IMR-90 (cell line): Measurements from ENCODE around the gene MCTP1. TPM values are rescaled to one million over a fixed set of nuclear protein-coding genes. Genes with fewer than 3 reads are reported as not detected.

Experiments used
- ATAC-seq: fragments of 200-7000 bp; cut with Tn5 transposase; 2 replicates; pipeline ENCODE4 v1.9.1; 2020; ENCODE audit warnings: low read depth, mild to moderate bottlenecking, moderate library complexity
- BruUV-seq: library from RNA; stranded (reverse); fragments of 400-500 nt; replicated peaks from 2 replicates; lab custom pipeline; 2021; lab: Mats Ljungman, UMichigan
- CTCF ChIA-PET: fragments of 300-600 bp; formaldehyde crosslinking; extraction: SDS; loops from one replicate; lab custom pipeline; 2021; ENCODE audit warnings: antibody characterized with exemption; lab: Yijun Ruan, JAX
- POLR2A ChIA-PET: fragments of 300-600 bp; sonication (Branson Sonifier 250); formaldehyde crosslinking; loops from one replicate; lab custom pipeline; 2022; ENCODE audit warnings: antibody characterized with exemption; ENCODE audit not compliant: unreplicated experiment; lab: Charles Lee
- DNase-seq: peaks from one replicate; pipeline ENCODE4 v3.0.0; 2013
- H2AFZ ChIP-seq: replicated peaks from 2 replicates; pipeline ENCODE3; 2013; ENCODE audit warnings: low read length, mild to moderate bottlenecking; ENCODE audit not compliant: poor library complexity
- H2AK5ac ChIP-seq: 2 replicates; pipeline ENCODE4 v1.6.1; 2013; ENCODE audit warnings: low read depth, low read length, inconsistent platforms
- H2AK9ac ChIP-seq: replicated peaks from 2 replicates; pipeline ENCODE3; 2013; ENCODE audit warnings: mild to moderate bottlenecking, low read depth, low read length, moderate library complexity; ENCODE audit not compliant: poor library complexity
- H2BK120ac ChIP-seq: 2 replicates; pipeline ENCODE4 v1.6.1; 2013; ENCODE audit warnings: low read depth, low read length, inconsistent platforms
- H2BK15ac ChIP-seq: 3 replicates; pipeline ENCODE4 v1.6.1; 2013; ENCODE audit warnings: low read depth, low read length, inconsistent platforms
- H2BK20ac ChIP-seq: 2 replicates; pipeline ENCODE4 v1.6.1; 2013; ENCODE audit warnings: low read depth, mild to moderate bottlenecking, inconsistent platforms, low read length, moderate library complexity
- H2BK5ac ChIP-seq: 2 replicates; pipeline ENCODE4 v1.6.1; 2013; ENCODE audit warnings: mild to moderate bottlenecking, low read depth, low read length, inconsistent platforms; ENCODE audit not compliant: poor library complexity, severe bottlenecking
- H3K14ac ChIP-seq: replicated peaks from 2 replicates; pipeline ENCODE4 v1.6.1; 2013; ENCODE audit warnings: low read depth, low read length, inconsistent platforms
- H3K18ac ChIP-seq: 2 replicates; pipeline ENCODE4 v1.6.1; 2013; ENCODE audit warnings: low read depth, low read length, control low read depth
- H3K23ac ChIP-seq: 2 replicates; pipeline ENCODE4 v1.6.1; 2013; ENCODE audit warnings: low read depth, low read length, inconsistent platforms
- H3K27ac ChIP-seq: 2 replicates; pipeline ENCODE4 v1.5.1; 2013; ENCODE audit warnings: mild to moderate bottlenecking, control low read depth, low read length; ENCODE audit not compliant: insufficient read depth
- H3K27me3 ChIP-seq: 2 replicates; pipeline ENCODE4 v1.6.1; 2013; ENCODE audit warnings: low read length; ENCODE audit not compliant: control insufficient read depth, insufficient read depth
- H3K36me3 ChIP-seq: 2 replicates; pipeline ENCODE4 v1.6.1; 2013; ENCODE audit warnings: low read length, mixed read lengths; ENCODE audit not compliant: control insufficient read depth, insufficient read depth
- H3K4ac ChIP-seq: 2 replicates; pipeline ENCODE4 v1.6.1; 2013; ENCODE audit warnings: low read depth, low read length, inconsistent platforms
- H3K4me1 ChIP-seq: 2 replicates; pipeline ENCODE4 v1.6.1; 2013; ENCODE audit warnings: low read length, mixed read lengths; ENCODE audit not compliant: control insufficient read depth, insufficient read depth
- H3K4me2 ChIP-seq: 2 replicates; pipeline ENCODE4 v1.6.1; 2013; ENCODE audit warnings: low read depth, mild to moderate bottlenecking, control low read depth, low read length, moderate library complexity
- H3K4me3 ChIP-seq: 2 replicates; pipeline ENCODE4 v1.5.1; 2013; ENCODE audit warnings: low read depth, mild to moderate bottlenecking, control low read depth, low read length, moderate library complexity; ENCODE audit not compliant: insufficient read depth
- H3K56ac ChIP-seq: 2 replicates; pipeline ENCODE4 v1.6.1; 2013; ENCODE audit warnings: low read length, inconsistent platforms; ENCODE audit not compliant: insufficient read depth; ENCODE audit errors: extremely low read depth
- H3K79me1 ChIP-seq, 2 experiments: 2 replicates each; pipeline ENCODE4 v1.6.1; 2013; ENCODE audit warnings: low read length in 2 of 2, inconsistent platforms in 1 of 2, low read depth in 1 of 2
- H3K9ac ChIP-seq: 2 replicates; pipeline ENCODE4 v1.6.1; 2013; ENCODE audit warnings: low read depth, low read length, control low read depth
- H3K9me1 ChIP-seq: 2 replicates; pipeline ENCODE4 v1.6.1; 2013; ENCODE audit warnings: low read length, inconsistent platforms; ENCODE audit not compliant: insufficient read depth
- H3K9me3 ChIP-seq: 2 replicates; pipeline ENCODE4 v1.6.1; 2013; ENCODE audit warnings: low read length; ENCODE audit not compliant: control insufficient read depth, insufficient read depth
- H4K20me1 ChIP-seq: 2 replicates; pipeline ENCODE4 v1.6.1; 2013; ENCODE audit warnings: low read length, inconsistent platforms; ENCODE audit not compliant: insufficient read depth
- H4K5ac ChIP-seq: 2 replicates; pipeline ENCODE4 v1.6.1; 2013; ENCODE audit warnings: mild to moderate bottlenecking, low read depth, low read length, control low read depth
- H4K8ac ChIP-seq, 2 experiments: 2 replicates each; pipeline ENCODE4 v1.6.1; 2013; ENCODE audit warnings: low read depth in 2 of 2, low read length in 2 of 2, control low read depth in 1 of 2, inconsistent platforms in 1 of 2
- H4K91ac ChIP-seq: 2 replicates; pipeline ENCODE4 v1.6.1; 2013; ENCODE audit warnings: low read depth, low read length, inconsistent platforms; ENCODE audit not compliant: insufficient read depth
- BHLHE40 ChIP-seq: fragments of 150-350 bp; IDR thresholded peaks from 2 replicates; pipeline ENCODE4 v1.6.1; 2016; ENCODE audit warnings: mild to moderate bottlenecking, low read depth, low read length
- CHD1 ChIP-seq: IDR thresholded peaks from 2 replicates; pipeline ENCODE4 v1.6.1; 2012; ENCODE audit warnings: low read depth, low read length, improper control_type of control experiment
- FOS ChIP-seq: fragments of 150-350 bp; IDR thresholded peaks from 2 replicates; pipeline ENCODE4 v1.6.1; 2016; ENCODE audit warnings: low read depth, low read length
- MAZ ChIP-seq: IDR thresholded peaks from 2 replicates; pipeline ENCODE4 v1.6.1; 2012; ENCODE audit warnings: low read depth, mild to moderate bottlenecking, low read length, improper control_type of control experiment, moderate library complexity, borderline replicate concordance
- MXI1 ChIP-seq: IDR thresholded peaks from 2 replicates; pipeline ENCODE4 v1.6.1; 2012; ENCODE audit warnings: low read depth, mild to moderate bottlenecking, low read length, moderate library complexity, borderline replicate concordance
- NFE2L2 ChIP-seq: fragments of 150-350 bp; IDR thresholded peaks from 2 replicates; pipeline ENCODE4 v1.6.1; 2016; ENCODE audit warnings: low read depth, mild to moderate bottlenecking, low read length
- POLR2A ChIP-seq: IDR thresholded peaks from 2 replicates; pipeline ENCODE4 v1.6.1; 2012; ENCODE audit warnings: mild to moderate bottlenecking, low read depth, low read length
- RAD21 ChIP-seq: IDR thresholded peaks from 2 replicates; pipeline ENCODE4 v1.6.1; 2012; ENCODE audit warnings: low read length, improper control_type of control experiment
- RCOR1 ChIP-seq: IDR thresholded peaks from 2 replicates; pipeline ENCODE4 v1.6.1; 2012; ENCODE audit warnings: mild to moderate bottlenecking, low read length, improper control_type of control experiment; ENCODE audit not compliant: insufficient replicate concordance
- RFX5 ChIP-seq: IDR thresholded peaks from 2 replicates; pipeline ENCODE4 v1.8.0; 2012; ENCODE audit warnings: low read depth, mild to moderate bottlenecking, low read length, moderate library complexity
- SMC3 ChIP-seq: fragments of 150-350 bp; IDR thresholded peaks from 2 replicates; pipeline ENCODE4 v1.6.1; 2016; ENCODE audit warnings: low read depth, mild to moderate bottlenecking, antibody characterized with exemption, low read length, moderate library complexity
- WGBS, 2 experiments: methylation state at CpG; one replicate each; pipeline versions ENCODE4 v1.1.5 to v1.1.7; 2013; ENCODE audit warnings: missing lambda C conversion rate in 2 of 2; ENCODE audit not compliant: insufficient read length in 1 of 2; ENCODE audit errors: extremely low coverage in 2 of 2; 5-methylcytosine and 5-hydroxymethylcytosine counted together
- dilution Hi-C: fragments of 300-500 bp; cut with HindIII; formaldehyde crosslinking; loops from one replicate; pipeline ENCODE4 v1.14.3; 2018; ENCODE audit warnings: low sequenced_read_pairs; ENCODE audit not compliant: unreplicated experiment
- in situ Hi-C: fragments of 300-500 bp; cut with MboI; formaldehyde crosslinking; loops from 3 replicates; pipeline ENCODE4 v1.14.3; 2019; ENCODE audit warnings: low sequenced_read_pairs, inconsistent platforms, mixed read lengths
- intact Hi-C: fragments of 100-400 bp; cut with micrococcal nuclease; formaldehyde crosslinking; loops from 2 replicates; pipeline ENCODE4 v1.10.0; 2022
- polyA plus RNA-seq, 3 experiments: library from polyadenylated mRNA; depleted of rRNA; stranded (reverse); fragments of >200 nt; gene quantifications; 2 replicates each; pipeline ENCODE4 v1.2.3, GENCODE V29; 2012; ENCODE audit warnings: low replicate concordance in 1 of 3
- total RNA-seq: library from RNA; depleted of rRNA; stranded (reverse); fragments of >200 nt; gene quantifications from 2 replicates; pipeline ENCODE4 v1.2.3, GENCODE V29; 2012
- TF ChIP-seq, protein P1 (sequence below): conservative IDR thresholded peaks from 2 replicates; pipeline ENCODE4 v1.5.1; 2012; ENCODE audit warnings: mild to moderate bottlenecking, low read depth, low read length, improper control_type of control experiment
- TF ChIP-seq, protein P2 (sequence below): fragments of 150-350 bp; IDR thresholded peaks from 2 replicates; pipeline ENCODE4 v1.6.1; 2017; ENCODE audit warnings: mild to moderate bottlenecking, antibody characterized with exemption, low read length, low read depth

Gene MCTP1
- total and polyA plus RNA-seq, 2 of the 4 experiments (the other 2 are of a cell fraction) = 0.21 TPM; not detected in 1

DNA sequence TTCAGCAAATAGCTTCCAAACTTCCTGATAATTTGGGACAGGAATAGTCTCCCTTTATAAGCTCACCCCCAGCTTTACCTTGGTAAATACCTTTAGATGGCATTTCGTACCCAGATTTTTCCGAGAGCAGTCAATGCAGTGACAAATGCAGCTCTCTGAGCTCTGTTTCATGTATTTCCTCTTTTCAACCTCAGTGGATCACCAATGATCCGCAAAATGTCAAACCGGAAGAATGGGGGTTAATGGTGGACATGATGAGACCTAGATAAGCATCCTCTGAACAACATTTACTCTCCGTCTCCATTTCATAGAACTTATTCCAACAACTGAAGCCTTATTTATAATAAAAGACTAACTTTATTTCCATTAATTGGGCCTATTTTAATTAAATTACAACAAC lies 227.3 kb downstream of the MCTP1 start:
- dilution Hi-C loops = no loop called here
- Histone ChIP-seq H3K23ac (no peak overlapping the region), H4K20me1 (no peaks in the 10 kb centered on the region), H3K4me3 (no peak overlapping the region), H3K36me3 (no peaks in the 10 kb centered on the region), H3K18ac (no peak overlapping the region), H3K56ac (no peak overlapping the region), H3K9ac (no peak overlapping the region), H4K5ac (no peak overlapping the region), H3K9me1 (no peaks in the 10 kb centered on the region), H3K14ac (no peak overlapping the region), H2AK5ac (no peak overlapping the region), H2AFZ (no peak overlapping the region), H3K9me3 (no peaks in the 10 kb centered on the region), H3K4me2 (no peak overlapping the region), H2BK15ac (no peak overlapping the region), H2AK9ac (no peak overlapping the region), H3K79me1 (no peaks in the 10 kb centered on the region), H3K27ac (no peak overlapping the region), H3K4me1 (no peaks in the 10 kb centered on the region), H2BK120ac (no peak overlapping the region), H2BK20ac (no peak overlapping the region), H2BK5ac (no peak overlapping the region), H3K27me3 (no peaks in the 10 kb centered on the region), H4K8ac (no peak overlapping the region), H3K4ac (no peak overlapping the region), H4K91ac (no peak overlapping the region)
- intact Hi-C loops = no loop called here
- TF ChIP-seq POLR2A (no peak), RFX5 (no peak), MAZ (no peak), BHLHE40 (no peak), MXI1 (no peak), SMC3 (no peak), RAD21 (no peak), FOS (no peak), NFE2L2 (no peak), RCOR1 (no peak), CHD1 (no peak)
- TF ChIP-seq, protein P1, sequence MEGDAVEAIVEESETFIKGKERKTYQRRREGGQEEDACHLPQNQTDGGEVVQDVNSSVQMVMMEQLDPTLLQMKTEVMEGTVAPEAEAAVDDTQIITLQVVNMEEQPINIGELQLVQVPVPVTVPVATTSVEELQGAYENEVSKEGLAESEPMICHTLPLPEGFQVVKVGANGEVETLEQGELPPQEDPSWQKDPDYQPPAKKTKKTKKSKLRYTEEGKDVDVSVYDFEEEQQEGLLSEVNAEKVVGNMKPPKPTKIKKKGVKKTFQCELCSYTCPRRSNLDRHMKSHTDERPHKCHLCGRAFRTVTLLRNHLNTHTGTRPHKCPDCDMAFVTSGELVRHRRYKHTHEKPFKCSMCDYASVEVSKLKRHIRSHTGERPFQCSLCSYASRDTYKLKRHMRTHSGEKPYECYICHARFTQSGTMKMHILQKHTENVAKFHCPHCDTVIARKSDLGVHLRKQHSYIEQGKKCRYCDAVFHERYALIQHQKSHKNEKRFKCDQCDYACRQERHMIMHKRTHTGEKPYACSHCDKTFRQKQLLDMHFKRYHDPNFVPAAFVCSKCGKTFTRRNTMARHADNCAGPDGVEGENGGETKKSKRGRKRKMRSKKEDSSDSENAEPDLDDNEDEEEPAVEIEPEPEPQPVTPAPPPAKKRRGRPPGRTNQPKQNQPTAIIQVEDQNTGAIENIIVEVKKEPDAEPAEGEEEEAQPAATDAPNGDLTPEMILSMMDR = no peak
- TF ChIP-seq, protein P2, sequence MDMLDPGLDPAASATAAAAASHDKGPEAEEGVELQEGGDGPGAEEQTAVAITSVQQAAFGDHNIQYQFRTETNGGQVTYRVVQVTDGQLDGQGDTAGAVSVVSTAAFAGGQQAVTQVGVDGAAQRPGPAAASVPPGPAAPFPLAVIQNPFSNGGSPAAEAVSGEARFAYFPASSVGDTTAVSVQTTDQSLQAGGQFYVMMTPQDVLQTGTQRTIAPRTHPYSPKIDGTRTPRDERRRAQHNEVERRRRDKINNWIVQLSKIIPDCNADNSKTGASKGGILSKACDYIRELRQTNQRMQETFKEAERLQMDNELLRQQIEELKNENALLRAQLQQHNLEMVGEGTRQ = no peak
- DNase-seq (no peak), ATAC-seq (no peak)
- BruUV-seq = no TSS peak
- no CpG with 5 or more reads among the region's 5 CpGs for WGBS, 2 experiments
- in situ Hi-C loops = no loop called here
- ChIA-PET CTCF (no interaction called here), POLR2A (no interaction called here)
